NCI-H128 (cell line): ENCODE measurements around the gene RNF225.
"Not testable (repeated sequence)": the region's sequence is repeated elsewhere in the genome, so short reads cannot be mapped to it uniquely, and the experiment has no call there.

Source experiments
- DNase-seq: peaks from one replicate; lab custom pipeline; 2025; ENCODE audit not compliant: unreplicated experiment; lab: John Stamatoyannopoulos, UW

RNF225 gene

DNA sequence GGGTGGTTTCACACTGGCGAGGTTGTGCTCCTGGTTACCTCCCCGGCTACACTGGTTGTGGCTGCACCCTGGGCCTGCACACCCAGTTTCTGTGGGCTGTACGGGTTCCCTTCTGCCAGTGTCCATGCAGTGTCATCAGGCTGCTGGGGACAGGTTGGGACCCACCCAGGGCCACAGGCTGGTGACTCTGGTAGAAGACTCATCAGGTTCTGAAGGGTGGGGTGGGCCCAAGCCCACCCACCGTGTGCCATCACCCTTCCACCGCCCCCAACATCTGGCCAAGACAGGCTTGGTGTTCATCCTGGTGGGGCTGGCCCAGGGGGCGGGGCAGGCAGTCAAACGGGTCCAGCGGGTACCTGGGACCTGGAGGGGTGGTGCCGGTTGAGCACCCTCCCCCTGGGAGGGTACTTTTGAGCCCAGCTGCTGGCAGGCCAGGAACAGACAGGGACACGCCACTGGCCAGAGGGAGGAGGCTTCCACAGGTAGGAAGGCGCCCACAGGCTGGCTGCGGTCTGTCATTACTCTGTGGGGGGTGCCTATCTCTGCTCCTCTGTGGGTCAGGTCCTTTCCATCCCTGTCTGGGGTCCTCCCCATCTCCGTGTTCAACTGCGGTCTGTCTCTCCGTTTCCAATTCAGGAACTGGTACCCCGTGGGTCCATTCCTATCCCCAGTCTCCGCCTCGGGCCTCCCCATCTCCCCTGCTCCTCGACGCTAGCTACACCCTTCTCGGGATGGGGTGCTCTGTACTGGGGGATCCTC, at the start of gene RNF225:
Gene RNF225, plus strand, starts transcription at position 437 of the 759 bp plus-strand sequence. CDS start 434 bp downstream, outside the sequence.
- DNase-seq: no peak

DNA sequence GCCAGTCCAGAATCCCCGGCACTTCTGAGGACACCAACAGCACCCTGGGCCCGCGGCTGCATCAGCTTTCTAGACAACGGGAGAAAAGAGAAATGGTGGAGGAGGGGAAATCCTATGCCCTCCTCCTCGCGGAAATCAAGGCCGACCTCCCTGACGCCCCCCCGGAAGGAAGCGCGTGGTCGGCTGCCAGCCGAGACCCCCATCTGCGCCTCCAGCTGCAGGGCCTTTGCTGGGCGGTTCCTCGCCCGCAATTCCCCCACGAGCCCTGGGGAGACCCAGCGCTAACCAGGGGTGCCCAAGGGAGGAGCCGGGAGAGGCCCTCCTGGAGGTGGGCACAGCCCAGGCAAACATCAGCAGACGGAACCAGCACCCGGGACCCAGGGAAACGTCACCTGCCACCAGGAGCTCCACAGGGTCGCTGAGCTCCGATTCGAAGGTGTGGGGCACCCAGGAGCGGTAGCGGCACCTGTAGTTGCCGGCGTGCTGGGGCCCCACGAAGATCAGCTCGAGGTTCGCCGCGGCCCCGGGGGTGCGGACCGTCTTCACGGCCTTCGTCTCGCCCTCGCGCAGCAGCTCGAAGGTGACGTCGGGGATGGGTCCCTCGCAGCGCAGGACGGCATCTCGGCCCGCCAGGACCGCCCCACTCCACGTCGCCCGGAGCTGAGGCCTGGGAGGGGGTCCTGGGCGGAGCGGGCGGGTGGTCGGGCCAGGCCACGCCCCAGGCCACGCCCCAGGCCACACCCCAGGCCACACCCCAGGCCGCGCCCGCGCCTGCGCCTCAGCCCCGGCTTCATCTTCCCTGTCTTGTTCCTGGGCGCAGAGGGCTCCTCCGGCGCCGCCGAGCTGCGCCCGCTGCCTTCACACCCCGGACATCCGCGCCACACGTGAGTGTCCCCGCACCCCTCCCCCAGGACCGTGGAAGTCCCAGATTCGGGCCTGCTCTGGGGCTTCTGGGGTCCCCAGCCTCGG, 48.2 kb upstream of the RNF225 start:
- DNase-seq: peak; percentile 61

DNA sequence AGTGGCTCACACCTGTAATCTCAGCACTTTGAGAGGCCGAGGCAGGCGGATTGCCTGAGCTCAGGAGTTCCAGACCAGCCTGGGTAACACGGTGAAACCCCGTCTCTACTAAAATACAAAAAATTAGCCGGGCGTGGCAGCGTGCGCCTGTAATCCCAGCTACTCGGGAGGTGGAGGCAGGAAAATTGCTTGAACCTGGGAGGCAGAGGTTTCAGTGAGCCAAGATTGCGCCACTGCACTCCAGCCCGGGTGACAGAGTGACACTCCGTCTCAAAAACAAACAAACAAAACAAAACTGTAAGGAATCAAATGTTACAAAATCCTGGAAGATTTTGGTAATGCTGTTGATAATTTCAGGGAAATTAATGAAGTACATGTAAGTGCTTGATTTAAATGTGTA, 47.4 kb upstream of the RNF225 start:
- DNase-seq: not testable (repeated sequence)

DNA sequence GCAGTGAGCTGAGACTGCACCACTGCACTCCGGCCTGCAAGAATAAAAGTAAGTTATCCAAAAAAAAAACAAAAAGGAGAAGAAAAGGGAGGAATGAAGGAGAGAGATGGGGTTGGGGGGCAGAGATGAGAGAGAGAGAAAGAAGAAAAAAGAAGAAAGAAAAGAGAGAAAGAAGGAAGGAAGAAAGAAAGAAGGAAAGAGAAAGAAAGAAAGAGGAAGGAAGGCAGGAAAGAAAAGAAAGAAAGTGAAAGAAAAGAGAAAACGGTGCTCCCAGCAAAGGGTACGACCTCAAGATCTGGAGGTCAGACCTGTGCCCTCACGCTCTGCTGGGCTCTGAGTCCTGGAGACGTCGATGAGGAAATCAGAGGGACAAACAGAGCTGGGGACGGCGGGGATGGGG, 45.9 kb upstream of the RNF225 start:
- DNase-seq: no peak

DNA sequence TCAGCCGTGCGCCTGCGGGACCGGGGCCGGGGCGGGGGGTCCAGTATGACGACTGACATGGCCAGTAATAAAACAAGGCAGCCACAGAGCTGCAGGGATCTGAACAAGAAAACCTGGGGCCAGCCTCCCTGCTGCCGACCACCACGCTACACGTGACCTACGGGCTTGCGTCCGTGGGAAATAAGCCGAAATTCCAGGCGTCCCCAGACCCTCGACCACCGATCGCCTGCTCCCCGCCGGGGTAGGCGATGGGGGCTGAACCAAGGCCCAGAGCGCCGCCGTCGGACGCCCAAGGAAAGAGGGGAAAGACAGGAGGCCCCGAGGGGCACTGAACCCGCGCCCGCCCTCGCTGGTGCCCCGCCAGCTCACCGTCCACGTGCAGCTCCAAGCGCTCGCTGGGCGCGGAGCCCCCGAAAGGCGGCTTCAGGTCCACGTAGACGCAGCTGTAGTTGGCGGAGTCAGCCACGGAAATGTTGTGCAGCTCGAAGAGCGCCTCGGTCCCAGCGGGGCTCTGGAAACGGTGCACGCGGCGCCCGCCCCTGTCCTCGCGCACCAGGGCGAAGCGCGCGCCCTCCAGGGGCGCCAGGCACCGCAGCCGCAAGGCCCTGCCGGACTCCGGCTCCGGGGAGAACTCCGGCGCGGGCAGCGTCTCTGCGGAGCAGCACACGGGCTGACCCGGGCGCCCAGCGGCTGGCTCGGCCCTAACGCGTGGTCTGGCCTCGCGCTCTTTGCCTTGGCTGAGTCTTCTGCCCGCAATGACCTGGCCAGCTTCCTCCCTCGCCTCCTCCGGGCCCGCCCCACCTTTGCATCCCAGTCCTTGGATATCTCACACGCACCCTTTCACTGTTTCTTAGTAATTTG, 45.2 kb upstream of the RNF225 start:
- no peak for DNase-seq

DNA sequence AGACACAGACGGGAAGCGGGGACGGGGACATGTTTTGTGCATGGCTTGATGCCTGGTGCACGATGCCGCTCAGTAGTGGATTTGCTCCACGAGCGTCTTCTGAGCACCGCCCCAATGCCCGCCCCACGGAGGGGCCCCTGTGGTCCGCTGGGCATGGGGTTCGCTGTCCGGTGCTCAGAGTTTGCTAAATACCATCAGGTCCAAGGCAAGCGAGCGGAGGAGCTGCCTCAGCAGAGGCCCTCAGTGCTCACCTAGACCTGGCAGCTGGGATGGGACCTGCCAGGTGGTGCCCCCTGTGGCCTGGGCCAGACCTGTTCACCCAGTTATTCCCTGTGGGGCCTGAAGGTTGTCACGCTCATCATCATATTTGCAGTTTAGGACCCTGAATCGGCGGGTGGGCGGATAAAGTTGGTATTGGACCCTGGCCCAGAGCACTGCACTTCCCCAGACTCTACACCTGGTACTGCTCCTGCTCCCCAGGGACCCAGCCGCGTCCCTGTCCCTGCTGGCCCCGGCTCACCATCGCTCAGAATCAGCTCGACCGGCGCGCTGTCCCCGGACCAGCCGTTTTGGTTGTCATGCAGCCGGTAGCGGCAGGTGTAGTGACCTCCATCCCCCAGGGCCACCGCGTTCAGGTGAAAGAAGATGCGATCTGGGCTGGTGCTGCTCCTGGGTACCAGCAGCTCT, 44.4 kb upstream of the RNF225 start:
- DNase-seq: no peak

DNA sequence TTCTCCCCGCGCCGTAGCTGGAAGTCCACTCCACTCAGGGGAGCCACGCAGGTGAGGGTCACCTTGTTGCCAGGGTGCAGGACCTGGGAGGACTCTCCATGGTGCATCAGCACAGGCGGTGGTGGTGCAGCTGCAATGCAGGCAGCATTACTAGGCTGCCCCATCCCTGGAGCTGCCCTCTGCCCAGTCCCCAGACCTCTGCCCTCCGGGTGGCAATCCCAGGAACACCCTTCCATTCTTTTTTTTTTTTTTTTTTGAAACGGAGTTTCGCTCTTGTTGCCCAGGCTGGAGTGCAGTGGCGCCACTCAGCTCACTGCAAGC, 43.9 kb upstream of the RNF225 start:
- no peak for DNase-seq

DNA sequence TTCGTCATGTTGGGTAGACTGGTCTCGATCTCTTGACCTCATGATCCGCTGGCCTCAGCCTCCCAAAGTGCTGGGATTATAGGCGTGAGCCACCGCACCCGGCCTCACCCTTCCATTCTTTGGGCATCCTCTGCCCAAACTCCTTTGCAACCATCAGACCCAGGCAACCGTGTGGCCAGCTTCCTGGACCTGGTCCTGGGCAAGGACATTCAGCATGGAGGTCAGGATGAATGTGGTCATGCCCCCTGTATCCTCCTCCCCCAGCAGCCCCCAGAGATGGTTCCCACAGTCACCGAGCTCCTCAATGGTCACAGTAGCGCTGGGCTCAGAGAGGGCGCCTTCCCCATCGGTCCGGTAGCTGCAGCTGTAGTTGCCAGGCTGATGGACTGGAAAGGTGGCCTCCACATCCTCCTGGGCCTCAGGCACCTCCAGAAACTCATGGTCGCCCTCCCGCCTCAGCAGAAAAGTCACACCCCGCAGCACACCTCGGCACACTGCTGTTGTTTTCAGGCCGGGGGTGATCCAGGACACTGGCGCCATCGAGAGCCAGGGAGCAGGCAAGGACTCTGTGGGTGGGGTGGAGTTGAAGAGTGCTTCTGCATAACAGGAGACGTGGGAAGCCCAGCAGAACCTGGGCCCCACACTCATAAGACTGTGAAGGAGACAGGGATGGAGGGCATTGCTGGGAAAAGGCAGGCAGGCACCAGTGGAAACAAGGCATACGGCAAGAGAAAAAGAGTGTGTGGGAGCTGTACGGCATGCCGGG, 43.3 kb upstream of the RNF225 start:
- no peak for DNase-seq

DNA sequence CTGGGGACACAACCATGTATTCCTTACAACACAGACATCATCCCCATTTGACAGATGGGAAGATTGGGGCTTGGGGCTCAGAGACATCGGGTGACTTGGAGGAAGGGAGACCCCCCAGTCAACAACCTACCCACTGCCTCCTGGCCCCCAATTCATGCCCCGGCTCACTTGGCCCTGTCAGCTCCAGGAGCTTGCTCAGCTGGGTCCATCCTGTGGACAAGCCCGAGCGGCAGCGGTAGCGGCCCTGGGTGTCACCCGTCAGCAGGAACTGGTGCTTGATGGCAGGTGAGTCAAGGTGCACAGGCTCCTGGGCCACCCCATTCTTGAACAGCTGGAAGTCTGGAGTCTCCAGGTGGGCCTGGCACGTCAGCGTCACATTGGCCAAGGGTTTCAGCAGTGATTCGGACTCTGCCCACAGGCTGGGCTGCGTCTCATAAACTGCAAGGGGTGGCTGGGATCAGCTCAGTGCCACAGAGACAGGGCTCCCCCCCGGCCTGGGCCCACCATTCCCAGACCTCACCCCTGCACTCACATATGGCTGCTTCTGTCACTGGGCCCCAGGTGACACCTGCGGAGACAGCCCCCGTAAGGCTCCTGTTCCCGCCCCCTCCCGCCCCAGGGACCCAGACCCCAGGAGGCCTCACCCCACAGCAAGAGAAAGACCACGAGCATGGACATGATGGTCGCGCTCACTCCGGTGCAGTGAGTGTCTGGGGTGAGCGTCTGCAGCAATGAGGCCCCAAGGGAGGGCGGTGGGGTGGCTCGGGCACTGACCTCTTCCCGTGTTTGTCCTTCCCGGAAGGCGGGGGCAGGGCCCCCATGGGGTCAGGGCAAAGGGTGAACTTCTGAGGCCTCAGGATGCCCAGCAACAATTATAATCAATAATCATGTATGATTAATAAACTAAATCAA, 42.4 kb upstream of the RNF225 start, which contains the start of gene A1BG:
Gene A1BG, minus strand, starts transcription at position 733 of the 912 bp plus-strand sequence. Its CDS starts 55 bp downstream, at position 678.
- DNase-seq: no peak

DNA sequence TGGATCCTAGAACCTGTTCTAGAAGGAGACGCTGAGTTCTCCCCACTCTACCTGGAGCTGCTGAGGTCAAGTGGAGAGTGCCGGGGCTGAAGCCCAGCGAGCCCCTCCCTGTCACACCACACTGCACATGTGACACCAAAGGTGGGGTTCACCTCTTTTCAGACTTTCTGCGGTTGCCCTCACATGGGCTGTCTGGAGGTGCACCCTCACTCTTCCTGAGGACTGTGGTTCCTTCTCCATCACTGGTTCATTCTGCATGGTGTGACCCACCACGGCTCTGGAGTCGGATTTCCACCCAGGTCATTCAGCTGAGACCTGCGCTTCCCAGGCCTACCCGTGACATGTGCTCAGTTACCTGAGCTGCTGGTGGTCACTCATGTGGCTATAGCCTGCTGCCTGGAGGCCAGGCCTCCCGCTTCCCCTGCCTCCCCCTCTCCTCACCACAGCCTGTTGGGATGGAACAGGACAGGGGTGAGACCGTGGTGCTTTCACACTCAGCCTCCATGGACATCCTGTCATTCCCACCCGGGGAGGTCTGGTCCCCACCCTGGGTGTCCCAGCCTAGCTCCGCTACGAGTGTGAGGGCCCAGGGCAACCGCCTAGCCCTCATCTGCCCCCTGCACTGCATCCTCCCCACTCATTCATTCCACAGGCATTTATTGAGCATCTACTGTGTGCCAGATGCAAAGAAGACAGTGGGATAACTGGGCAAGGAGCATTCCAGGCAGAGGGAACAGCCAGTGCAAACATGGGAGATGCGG, 41.6 kb upstream of the RNF225 start:
- no peak for DNase-seq

DNA sequence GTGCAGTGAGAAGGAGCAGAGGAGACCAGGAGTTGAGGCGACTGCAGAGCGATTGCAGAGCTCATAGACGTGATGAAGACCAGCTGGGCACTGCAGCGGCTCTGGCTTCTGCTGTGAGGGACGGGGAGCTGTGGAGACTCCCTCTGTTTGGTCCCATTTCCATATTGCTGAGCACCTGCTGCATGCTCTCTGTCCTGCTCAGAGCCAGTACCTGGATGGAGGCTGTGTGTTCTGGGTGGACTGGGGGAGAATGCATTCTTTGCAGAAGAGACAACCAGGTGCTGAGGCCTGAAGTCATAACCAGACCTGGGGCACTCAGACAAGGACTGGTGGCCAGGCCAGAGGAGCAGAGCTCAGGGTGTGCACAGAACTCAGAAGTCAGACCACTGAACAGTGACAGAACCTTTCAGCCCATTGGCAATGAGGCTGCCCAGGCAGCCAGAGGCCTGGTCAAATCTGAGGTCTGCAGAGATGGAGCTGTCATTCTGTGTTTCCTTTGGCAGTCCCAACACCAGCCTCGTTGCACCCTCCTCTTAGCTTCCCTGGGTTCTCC, 40.9 kb upstream of the RNF225 start:
- no peak for DNase-seq

DNA sequence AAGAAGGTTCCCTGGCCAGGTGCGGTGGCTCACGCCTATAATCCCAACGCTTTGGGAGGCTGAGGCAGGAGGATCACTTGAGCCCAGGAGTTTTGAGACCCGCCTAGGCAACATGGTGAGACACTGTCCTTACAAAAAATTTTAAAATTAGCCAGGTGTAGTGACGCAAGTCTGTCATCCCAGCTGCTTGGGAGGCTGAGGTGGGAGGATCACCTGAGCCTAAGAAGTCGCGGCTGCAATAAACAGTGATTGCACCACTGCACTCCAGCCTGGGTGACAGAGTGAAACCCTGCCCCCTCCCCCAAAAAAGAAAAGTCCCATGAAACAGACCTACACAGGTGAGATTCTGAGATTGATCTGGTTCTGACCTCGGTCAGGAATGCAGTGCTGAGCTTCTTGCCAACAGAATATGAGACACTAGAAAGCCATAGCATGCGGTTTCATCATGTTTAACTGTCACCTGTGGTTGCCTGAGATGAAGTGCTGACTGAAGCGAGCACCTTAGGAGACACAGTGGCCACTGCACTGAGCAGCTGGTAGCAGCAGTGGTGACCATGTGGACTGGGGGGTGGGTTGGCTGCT, 40.1 kb upstream of the RNF225 start:
- no peak for DNase-seq

DNA sequence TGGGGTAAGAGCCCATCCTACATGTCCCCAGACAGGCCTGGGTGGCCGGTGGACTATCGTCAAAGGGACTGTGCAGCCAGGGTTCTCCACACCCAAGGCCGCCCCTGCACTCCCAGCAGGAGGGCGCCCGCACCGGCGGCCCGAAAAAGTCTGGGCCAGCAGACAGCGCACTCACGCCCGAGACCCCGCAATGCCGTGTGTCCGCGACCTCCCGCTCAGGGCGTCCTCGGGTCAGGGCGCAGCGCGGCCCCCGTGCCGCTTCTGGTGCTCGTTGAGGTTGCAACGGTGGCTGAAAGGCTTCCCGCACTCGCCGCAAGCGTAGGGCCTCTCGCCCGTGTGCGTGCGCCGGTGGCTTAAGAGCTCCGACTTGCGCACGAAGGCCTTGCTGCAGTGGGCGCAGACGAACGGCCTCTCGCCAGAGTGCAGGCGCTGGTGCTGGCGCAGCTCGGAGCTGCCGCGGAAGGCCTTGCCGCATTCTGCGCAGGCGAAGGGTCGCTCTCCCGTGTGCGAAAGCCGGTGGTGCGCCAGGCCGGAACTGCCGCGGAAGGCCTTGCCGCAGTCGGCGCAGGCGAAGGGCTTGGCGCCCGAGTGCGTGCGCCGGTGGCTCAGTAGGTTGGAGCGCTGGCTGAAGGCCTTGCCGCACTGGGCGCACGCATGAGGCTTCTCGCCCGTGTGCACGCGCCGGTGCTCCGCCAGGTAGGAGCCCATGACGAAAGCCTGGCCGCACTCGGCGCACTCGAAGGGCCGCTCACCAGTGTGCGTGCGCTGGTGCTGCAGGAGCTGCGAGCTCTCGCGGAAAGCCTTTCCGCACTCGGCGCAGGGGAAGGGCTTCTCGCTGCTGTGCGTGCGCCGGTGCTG, 39.3 kb upstream of the RNF225 start:
- DNase-seq: no peak

DNA sequence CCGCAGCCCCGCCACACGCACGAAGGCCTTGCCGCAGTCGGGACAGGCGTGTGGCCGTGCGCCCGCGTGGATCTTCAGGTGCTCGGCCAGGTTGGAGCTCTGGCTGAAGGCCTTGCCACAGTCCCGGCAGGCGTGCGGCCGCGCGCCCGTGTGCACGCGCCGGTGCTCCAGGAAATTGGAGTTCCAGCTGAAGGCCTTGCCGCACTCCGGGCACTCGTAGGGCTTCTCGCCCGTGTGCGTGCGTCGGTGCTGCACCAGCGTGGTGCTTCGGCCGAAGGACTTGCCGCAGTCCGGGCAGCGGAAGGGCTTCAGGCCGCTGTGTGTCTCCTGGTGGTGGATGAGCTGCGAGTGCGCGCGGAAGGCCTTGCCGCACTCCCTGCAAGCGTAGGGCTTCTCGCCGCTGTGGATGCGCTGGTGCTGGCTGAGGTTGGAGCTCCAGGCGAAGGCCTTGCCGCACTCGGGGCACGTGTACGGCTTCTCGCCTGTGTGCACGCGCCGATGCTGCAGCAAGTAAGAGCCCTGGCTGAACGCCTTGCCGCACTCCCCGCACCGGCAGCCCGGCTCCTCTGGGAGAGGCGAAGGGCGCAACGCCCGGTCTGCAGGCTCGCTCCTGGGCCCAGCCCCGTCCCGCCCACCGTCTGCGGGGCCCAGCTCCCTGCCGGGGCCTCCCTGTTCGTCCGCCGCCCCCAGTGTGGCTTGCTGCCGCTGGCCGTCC, 38.5 kb upstream of the RNF225 start:
- DNase-seq: no peak

DNA sequence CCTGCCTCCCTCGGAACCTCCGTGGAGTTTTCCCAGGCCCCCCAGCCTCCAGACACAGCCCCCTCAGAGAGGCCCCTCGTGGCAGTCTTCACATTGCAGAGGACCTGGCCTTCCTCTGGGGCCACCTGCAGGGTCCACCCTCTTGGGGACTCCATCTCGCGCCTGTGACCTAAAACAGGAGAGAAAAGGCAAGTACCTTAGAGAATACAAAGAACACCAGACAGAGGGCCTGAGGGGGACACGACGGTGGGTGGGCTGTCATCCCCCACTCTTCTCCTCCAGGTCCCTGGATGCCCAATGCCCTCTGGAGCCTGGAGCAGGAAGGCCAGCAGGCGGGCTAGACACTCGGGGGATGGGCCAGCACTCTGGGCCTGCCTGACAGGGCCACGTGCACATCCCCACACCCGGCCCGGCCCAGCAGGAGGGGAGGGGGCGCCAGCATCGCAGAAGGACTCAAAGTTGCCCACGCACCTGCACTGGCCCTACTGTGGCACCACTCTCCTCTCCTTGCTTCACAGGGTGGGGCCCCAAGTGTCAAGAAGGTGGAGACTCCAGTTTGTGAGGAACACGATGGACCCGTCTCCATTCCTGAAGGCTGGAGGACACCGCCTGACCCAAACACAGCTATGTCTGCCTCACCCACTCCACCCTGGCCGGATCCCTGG, 37.8 kb upstream of the RNF225 start:
- DNase-seq: no peak
